ENCODE measurements around the gene CDK6. TPM values are rescaled to one million over a fixed set of nuclear protein-coding genes. Genes with fewer than 3 reads are reported as not detected.

The CDK6 gene
- polyA plus RNA-seq, 1 donor (not counting 4 experiments of a cell fraction or from before 2014, with no cell fraction given) = 53.5 TPM

DNA sequence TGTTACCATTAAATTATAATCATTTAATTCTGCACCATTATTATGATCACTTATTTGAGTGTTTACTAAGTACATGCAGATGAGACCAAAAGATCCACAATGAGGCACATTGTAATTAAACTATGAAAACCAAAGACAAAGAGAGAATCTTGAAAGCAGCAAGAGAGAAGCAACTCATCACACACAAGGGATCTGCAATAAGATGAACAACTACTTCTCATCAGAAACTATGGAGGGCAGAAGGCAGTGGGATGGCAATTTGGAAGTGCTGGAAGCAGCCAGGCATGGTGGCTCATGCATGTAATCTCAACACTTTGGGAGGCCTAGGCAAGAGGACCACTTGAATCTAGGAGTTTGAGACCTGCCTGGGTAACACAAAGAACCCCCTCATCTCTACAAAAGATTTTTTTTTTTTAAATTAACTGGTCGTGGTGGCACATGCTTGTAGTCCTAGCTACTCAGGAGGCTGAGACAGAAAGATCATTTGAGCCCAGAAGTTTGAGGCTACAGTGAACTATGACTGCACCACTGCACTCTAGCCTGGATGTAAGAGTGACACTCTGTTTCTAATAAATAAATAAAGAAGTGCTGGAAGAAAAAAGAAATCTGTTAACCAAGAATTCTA, 47.7 kb downstream of the CDK6 start:
- H3K4me1 ChIP-seq (ENCODE audit: control insufficient read depth, extremely low read depth, insufficient read depth, low read length) = peaks cover 16% of the 10 kb centered on the region
- H3K9me1 ChIP-seq (ENCODE audit: control insufficient read depth, extremely low read depth, insufficient read depth, low read length) = peaks cover 2% of the 10 kb centered on the region
- no peak for FAIRE-seq
- H3K36me3 ChIP-seq (ENCODE audit: control insufficient read depth in 2 of 2, extremely low read depth in 1 of 2, insufficient read depth in 2 of 2, low read length in 2 of 2) = peaks cover 0 to 3% of the 10 kb centered on the region in 2 experiments
- H4K20me1 ChIP-seq (ENCODE audit: control insufficient read depth, extremely low read depth, insufficient read depth, low read length) = peaks cover 18% of the 10 kb centered on the region
- peaks cover 98% of the 10 kb centered on the region for H3K79me2 ChIP-seq (ENCODE audit: control insufficient read depth, insufficient read depth, low read length)
- peaks cover 7% of the 10 kb centered on the region for H3K9me3 ChIP-seq (ENCODE audit: control insufficient read depth, low read depth, low read length)
- no peak overlapping the region for H3K27ac ChIP-seq (ENCODE audit: control insufficient read depth, insufficient read depth, low read length)
- TF ChIP-seq, protein P1, sequence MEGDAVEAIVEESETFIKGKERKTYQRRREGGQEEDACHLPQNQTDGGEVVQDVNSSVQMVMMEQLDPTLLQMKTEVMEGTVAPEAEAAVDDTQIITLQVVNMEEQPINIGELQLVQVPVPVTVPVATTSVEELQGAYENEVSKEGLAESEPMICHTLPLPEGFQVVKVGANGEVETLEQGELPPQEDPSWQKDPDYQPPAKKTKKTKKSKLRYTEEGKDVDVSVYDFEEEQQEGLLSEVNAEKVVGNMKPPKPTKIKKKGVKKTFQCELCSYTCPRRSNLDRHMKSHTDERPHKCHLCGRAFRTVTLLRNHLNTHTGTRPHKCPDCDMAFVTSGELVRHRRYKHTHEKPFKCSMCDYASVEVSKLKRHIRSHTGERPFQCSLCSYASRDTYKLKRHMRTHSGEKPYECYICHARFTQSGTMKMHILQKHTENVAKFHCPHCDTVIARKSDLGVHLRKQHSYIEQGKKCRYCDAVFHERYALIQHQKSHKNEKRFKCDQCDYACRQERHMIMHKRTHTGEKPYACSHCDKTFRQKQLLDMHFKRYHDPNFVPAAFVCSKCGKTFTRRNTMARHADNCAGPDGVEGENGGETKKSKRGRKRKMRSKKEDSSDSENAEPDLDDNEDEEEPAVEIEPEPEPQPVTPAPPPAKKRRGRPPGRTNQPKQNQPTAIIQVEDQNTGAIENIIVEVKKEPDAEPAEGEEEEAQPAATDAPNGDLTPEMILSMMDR (optimal IDR thresholded peaks at IDR 0.05 in 1 of 3, IDR thresholded peaks at IDR 0.05 in 1 of 3, conservative IDR thresholded peaks at IDR 0.05 in 1 of 3; ENCODE audit: extremely low read depth in 1 of 3, insufficient read depth in 2 of 3, low read length in 3 of 3) = no peak
- no peak for TF ChIP-seq EZH2 (IDR thresholded peaks at IDR 0.05; ENCODE audit: low read length)
- no peak overlapping the region for H3K4me2 ChIP-seq (ENCODE audit: control insufficient read depth, extremely low read depth, insufficient read depth, low read depth, low read length)
- H3K27me3 ChIP-seq (ENCODE audit: control insufficient read depth, extremely low read depth, insufficient read depth, low read length) = no peaks in the 10 kb centered on the region
- H3K4me3 ChIP-seq (ENCODE audit: control insufficient read depth in 2 of 3, extremely low read depth in 1 of 3, insufficient read depth in 2 of 3, low read depth in 1 of 3, low read length in 3 of 3) = no peak overlapping the region
- dilution Hi-C loops (cut with MboI; ENCODE audit: extremely low pct_ligation_motif_present, low sequenced_read_pairs) = no loop called here
- H3K9ac ChIP-seq (ENCODE audit: control insufficient read depth, extremely low read depth, insufficient read depth, low read length) = no peak overlapping the region
- no peak overlapping the region for H2AFZ ChIP-seq (ENCODE audit: control insufficient read depth, low read length)
- no peak for DNase-seq (ENCODE audit: low read depth, low spot score)

DNA sequence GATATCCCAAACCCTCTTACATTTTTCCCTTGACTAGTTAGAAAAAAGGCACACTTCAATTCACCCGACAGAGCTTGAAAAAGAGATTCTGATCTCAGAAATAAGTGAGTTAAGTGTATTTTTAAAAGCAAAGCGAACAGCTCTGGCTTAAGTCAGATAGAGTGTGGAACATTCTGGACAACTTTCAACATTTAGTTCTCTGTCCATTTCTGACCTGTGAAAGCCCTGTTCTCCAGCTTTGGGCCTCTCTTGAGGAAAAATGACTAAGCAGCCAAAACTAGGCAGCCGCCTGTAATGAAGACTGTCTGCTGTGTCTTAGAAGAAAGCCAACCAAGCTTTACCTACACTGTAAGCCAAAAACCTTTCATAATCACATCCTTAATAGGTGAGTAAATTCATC, 50.5 kb downstream of the CDK6 start:
- H3K9me3 ChIP-seq (ENCODE audit: control insufficient read depth, low read depth, low read length) = peaks cover 7% of the 10 kb centered on the region
- H3K4me1 ChIP-seq (ENCODE audit: control insufficient read depth, extremely low read depth, insufficient read depth, low read length) = peaks cover 3% of the 10 kb centered on the region
- peaks cover 2% of the 10 kb centered on the region for H3K9me1 ChIP-seq (ENCODE audit: control insufficient read depth, extremely low read depth, insufficient read depth, low read length)
- no peak overlapping the region for H3K4me3 ChIP-seq (ENCODE audit: control insufficient read depth in 2 of 3, extremely low read depth in 1 of 3, insufficient read depth in 2 of 3, low read depth in 1 of 3, low read length in 3 of 3)
- no peak for DNase-seq (ENCODE audit: low read depth, low spot score)
- TF ChIP-seq, protein P1 (optimal IDR thresholded peaks at IDR 0.05 in 1 of 3, IDR thresholded peaks at IDR 0.05 in 1 of 3, conservative IDR thresholded peaks at IDR 0.05 in 1 of 3; ENCODE audit: extremely low read depth in 1 of 3, insufficient read depth in 2 of 3, low read length in 3 of 3) = no peak
- no peak for TF ChIP-seq EZH2 (IDR thresholded peaks at IDR 0.05; ENCODE audit: low read length)
- no peak overlapping the region for H3K27ac ChIP-seq (ENCODE audit: control insufficient read depth, insufficient read depth, low read length)
- no peak overlapping the region for H2AFZ ChIP-seq (ENCODE audit: control insufficient read depth, low read length)
- peaks cover 98% of the 10 kb centered on the region for H3K79me2 ChIP-seq (ENCODE audit: control insufficient read depth, insufficient read depth, low read length)
- H3K36me3 ChIP-seq (ENCODE audit: control insufficient read depth in 2 of 2, extremely low read depth in 1 of 2, insufficient read depth in 2 of 2, low read length in 2 of 2) = peaks cover 0 to 3% of the 10 kb centered on the region in 2 experiments
- H3K9ac ChIP-seq (ENCODE audit: control insufficient read depth, extremely low read depth, insufficient read depth, low read length) = no peak overlapping the region
- dilution Hi-C loops (cut with MboI; ENCODE audit: extremely low pct_ligation_motif_present, low sequenced_read_pairs) = no loop called here
- H4K20me1 ChIP-seq (ENCODE audit: control insufficient read depth, extremely low read depth, insufficient read depth, low read length) = peaks cover 21% of the 10 kb centered on the region
- H3K27me3 ChIP-seq (ENCODE audit: control insufficient read depth, extremely low read depth, insufficient read depth, low read length) = no peaks in the 10 kb centered on the region
- no peak overlapping the region for H3K4me2 ChIP-seq (ENCODE audit: control insufficient read depth, extremely low read depth, insufficient read depth, low read depth, low read length)
- FAIRE-seq = no peak

All from keratinocyte (primary cell).